Hematopoietic multipotent progenitor cell treated with erythropoietin and hydrocortisone succinate and interleukin-3 and kit ligand, for 6 days (in vitro differentiated cells): Measurements from ENCODE around the gene TRAPPC1.
"Not testable (repeated sequence)": the region's sequence is repeated elsewhere in the genome, so short reads cannot be mapped to it uniquely, and the experiment has no call there.

Experiments used
- DNase-seq: peaks from one replicate; pipeline ENCODE4 v3.0.0-alpha.2; 2015

Gene TRAPPC1, protein sequence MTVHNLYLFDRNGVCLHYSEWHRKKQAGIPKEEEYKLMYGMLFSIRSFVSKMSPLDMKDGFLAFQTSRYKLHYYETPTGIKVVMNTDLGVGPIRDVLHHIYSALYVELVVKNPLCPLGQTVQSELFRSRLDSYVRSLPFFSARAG

DNA sequence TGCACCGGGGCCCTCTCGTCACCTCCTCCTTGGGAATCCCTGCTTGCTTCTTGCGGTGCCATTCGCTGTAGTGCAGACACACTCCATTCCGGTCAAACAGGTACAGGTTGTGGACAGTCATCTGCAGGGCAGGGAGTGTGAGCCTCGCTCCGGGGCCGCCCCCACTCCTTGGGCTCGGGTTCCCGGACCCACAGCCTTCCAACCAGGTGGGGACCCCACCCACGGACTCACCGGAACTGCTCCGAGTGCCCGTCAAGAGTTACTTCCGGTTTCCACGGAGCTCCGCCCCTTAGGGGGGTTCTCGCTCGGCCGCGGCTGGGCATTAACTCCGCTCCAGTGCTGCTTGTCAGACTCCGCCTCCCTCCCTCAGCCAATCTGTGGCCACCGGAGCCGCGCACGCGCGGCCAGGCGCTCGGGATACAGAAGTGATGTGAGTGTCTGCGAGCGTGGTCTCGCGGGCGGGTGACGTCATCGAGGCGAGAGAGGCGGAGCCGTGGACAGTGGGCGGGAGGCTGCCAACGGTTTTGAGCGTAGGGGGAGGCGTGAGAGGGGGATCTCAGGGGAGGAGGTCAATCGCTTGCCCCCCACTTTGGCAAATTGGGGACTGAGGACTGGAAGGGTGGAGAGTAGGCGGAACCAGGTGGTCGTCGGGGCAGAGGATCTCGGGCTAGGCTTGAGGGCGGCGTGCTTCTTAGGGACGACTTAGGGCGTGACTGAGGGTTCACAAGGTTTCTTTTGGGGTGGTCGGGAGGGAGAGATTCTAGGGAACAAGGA lies at the start of gene TRAPPC1, which contains the start of gene CNTROB:
TSS of gene TRAPPC1 (minus strand) at position 238 of the 774 bp plus-strand sequence. CDS start at position 121, 117 bp downstream.
TSS of gene CNTROB (plus strand) at position 498 of the 774 bp plus-strand sequence. CDS start 874 bp downstream, outside the sequence.
- peak; percentile 99 for DNase-seq

DNA sequence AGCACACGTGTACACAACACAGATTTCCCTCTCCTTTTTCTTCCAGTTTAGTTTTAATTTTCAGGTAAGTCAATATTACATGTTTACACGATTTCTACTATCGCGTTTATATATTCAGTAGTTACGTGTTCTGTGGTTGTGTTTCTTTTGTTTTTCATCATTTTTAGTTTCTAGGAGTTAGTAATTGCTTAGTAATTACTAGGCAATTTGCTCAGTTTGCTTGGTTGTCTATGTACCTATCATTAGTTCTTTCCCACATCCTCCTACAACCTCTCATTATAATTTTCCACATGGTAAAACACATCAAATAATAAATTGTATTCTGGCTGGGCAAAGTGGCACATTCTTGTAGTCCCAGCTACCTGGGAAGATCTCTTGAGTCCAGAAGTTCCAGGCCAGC lies 46.1 kb upstream of the TRAPPC1 start:
- no peak for DNase-seq

DNA sequence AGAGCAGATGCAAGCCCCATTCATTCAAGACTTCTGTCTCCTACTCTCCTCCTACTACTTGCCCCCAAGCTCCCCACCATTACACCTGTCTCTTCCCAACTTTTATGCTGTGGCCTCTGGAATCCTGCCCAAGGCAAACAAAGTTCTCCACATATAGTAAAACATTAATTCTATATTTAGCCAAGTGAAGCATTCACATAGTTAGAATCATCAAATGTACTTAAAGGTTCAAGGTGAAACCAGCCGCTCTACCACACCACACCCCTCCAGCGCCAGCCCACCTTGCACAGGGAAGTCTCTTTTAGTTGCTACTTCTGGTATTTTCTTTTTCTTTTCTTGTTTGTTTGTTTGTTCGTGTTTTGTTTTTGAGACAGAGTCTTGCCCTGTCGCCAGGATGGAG lies 45.3 kb upstream of the TRAPPC1 start:
- no peak for DNase-seq

DNA sequence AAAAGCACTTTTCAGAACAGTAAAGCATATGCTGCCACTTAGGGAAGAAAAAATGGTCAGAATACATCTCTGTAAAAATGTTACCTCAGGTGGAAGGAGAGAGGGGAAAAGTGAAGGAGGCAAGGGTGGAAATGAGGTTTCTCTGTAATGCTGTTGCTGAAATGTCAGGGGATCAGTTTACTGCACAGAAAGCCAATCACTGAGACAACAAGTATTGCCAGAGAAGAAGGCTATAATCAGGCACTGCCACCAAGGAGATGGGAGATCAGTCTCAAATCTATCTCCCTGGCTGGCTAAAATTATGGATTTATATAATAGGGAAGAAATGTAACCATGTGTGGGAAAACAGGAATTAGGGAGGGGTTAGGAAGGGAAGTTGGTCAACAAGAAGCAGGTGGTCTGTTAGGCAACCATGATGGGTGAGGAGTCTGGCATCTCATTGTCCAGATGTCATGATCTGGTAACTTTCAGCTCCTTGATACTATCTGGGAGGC lies 42.9 kb upstream of the TRAPPC1 start:
- DNase-seq, result no peak

DNA sequence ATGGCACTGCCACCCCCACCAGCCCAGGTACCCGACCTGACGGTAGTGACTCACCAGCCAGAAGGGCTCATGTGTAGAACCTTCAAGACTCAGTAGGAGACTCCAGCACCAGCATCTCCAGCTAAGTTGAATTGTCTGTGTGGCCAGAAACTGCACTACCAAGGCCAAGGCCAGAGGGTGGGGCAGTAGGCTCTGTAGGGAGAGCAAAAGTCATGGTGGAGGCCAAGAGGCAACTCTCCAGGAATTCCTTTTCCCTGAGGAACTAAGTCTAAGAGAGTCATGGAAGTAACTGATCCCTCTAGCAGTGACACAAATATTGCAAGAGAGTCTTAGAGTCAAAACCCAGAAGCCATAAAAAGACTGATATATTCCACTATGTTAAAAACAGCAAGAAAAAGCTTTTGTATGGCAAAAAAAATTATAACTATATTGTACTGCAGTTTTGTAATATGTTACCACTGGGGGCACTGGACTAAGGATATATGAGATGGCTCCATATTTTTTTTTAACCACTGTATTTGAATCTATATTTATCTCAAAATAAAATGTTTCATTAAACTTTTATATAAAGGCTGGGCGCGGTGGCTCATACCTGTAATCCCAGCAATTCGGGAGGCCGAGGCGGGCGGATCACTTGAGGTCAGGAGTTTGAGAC lies 40.5 kb upstream of the TRAPPC1 start:
- DNase-seq, result peak; percentile 52

DNA sequence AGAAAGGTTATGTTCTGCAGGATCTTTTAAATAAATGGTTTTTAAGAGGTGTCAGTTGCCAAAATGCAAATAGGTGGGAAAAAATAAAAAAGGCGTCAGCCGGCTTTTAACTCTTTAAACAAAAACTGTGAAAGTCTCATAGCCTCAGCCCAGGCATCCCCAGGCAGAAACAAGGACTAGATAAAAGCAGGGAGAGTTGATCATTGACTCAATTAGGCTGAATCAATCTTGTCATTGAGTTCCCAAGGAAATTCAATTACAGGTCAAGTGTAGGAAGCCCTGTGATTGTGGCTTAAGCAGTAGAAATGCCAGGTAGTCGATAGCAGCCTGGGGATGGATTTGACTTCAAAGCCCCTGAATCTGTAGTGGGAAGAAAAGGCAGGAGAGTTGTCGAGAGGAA lies 39.9 kb upstream of the TRAPPC1 start:
- no peak for DNase-seq

DNA sequence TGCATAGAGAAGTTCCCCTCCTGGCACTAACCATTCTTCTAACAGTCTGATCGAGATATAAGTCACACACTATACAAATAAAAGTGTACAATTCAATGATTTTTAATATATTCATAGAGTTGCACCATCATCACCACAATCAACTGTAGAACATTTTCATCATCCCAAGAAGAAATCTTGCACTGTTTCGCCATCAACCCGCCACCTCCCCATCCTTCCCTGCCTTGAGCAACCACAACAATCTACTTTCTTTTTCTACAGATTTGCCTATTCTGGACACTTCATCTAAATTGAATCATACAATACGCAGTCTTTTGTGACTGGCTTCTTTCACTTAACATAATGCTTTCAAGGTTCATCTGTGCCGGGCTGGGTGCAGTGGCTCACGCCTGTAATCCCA lies 37.7 kb upstream of the TRAPPC1 start:
- DNase-seq, result peak; percentile 76

DNA sequence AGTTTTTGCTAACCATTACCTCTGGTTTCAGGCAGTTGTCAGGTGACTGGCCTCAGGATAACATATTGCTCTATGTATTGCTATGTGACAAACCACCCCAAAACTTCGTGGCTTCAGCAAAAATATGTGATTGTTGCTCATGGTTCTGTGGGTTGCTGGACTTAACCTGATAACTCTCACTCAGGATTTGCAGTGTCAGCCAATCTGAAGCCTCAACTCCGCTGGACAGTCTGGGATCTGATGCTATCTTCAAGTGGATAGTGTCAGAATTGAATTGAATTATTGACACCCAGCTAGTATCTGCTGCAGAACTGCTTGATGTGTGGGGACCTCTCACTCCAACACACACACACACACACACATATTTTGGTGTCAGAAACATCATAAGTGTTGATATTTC lies 36.0 kb upstream of the TRAPPC1 start:
- peak; percentile 10 for DNase-seq

DNA sequence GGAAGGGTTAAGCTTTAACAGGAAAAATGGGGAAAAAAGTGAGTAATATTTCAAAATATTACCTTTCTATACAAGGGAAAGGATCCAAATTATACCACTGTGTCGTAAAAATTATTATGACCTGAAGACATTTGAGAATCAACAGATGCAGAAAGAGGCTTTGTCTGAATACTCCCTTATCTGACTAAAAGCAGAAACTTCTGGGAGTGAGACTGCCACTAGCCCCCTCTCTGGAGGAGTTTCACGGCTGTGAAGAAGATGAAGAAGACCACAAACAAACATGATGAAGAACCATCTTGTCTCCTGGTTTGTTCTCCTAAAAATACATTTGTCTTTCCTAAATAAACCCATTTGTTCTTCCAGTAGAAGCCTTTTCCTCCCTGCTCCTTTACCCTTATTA lies 29.7 kb upstream of the TRAPPC1 start:
- peak; percentile 17 for DNase-seq

DNA sequence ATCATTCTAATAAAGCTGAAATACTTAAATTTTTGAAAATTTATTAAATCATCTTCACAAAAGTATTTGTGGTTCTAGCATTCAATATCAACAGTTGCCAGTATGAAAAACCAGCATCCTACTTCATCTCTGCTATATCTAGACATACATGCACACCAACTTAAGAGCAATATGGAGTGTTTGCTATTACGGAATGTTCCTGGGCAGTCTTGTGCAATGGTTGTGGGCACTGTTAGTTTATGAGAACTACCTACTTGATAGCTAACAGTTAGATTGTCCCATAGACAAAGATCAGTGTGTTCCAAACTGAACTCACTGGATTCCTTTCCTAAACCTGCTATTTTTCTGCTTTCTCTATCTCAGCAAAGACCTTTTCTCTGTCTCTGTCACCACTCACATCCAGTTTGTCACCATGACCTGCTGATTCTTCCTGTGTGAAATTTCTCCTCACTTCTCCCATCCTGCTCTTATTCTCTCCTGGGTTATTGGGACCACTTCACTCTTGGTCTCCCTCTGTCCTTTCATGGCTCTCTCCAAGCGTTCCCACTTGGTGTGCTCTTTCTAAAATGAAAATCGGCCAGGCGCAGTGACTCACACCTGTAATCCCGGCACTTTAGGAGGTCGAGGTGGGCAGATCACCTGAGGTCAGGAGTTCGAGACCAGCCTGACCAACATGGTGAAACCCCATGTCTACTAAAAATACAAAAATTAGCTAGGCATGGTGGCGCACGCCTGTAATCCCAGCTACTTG lies 27.9 kb upstream of the TRAPPC1 start:
- peak; percentile 77 for DNase-seq

DNA sequence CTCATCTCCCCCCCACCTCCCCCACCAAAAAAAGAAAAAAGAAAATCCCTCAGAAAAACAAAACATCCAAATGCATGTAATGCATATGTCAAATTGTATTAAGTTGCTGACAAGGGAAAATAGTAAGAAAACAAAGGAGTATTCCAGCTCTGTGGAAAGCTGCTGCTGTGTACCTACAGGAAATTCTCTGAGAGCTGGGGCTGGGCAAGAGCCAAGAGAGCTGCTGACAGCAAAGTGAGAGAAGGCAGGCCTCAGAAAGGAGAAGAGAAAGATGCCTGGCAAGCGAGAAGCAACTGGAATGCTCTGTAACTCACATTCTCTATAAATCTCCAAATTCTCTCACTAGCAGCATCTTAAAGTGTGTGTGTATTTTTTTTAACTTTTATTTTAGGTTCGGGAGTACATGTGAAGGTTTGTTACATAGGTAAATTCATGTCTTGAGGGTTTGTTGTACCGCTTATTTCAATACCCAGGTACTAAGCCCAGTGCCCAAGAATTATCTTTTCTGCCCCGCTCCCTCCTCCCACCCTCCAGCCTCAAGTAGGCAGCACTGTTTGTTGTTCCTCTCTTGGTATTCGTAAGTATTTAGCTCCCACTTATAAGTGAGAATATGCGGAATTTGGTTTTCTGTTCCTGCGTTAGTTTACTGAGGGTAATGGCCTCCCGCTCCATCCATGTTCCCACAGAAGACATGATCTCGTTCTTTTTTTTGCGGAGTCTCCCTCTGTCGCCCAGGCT lies 24.7 kb upstream of the TRAPPC1 start:
- no peak for DNase-seq

DNA sequence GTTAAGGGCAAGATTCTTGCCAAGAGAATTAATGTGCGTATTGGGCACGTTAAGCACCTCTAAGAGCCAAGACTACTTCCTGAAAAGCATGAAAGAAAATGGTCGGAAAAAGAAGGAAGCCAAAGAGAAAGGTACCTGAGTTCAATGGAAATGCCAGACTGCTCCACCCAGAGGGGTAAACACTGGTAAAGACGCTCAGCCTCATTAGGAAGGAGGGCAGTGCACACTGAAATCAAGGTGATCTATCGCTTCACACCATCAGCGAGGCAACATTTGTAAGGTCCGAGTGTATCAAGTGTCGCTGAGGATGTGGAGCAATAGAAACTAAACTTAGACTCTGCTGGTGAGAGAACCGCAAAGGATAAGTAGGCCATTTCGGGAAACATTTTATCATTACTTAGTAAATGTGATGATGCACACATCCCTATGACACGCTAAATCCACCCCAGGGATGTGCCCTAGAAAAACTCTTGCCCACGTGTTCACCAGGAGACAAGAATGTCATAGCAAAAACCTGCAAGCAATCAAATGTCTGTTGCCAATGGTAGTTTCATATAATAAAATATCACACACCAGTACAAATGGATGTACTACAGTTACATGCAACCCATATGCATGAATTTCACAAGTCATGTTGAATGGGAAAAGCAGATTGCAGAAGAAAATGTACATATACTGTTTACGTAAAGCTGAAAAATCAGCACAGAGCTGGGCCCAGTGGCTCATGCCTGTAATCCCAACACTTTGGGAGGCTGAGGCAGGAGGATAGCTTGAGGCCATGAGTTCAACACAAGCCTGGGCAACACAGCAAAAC lies 23.9 kb upstream of the TRAPPC1 start:
- DNase-seq, result no peak

DNA sequence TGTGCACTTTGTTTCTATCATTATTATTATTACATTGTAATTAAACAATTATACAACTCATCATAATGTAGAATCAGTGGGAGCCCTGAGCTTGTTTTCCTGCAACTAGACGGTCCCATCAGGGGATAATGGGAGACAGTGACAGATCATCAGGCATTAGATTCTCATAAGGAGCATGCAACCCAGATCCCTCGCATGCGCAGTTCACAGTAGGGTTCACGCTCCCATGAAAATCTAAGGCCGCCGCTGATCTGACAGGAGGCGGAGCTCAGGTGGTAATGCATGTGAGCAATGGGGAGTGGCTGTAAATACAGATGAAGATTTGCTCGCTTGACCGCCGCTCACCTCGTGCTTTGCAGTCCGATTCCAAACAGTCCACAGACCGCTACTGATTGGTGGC lies 21.5 kb upstream of the TRAPPC1 start:
- DNase-seq, result not testable (repeated sequence)

DNA sequence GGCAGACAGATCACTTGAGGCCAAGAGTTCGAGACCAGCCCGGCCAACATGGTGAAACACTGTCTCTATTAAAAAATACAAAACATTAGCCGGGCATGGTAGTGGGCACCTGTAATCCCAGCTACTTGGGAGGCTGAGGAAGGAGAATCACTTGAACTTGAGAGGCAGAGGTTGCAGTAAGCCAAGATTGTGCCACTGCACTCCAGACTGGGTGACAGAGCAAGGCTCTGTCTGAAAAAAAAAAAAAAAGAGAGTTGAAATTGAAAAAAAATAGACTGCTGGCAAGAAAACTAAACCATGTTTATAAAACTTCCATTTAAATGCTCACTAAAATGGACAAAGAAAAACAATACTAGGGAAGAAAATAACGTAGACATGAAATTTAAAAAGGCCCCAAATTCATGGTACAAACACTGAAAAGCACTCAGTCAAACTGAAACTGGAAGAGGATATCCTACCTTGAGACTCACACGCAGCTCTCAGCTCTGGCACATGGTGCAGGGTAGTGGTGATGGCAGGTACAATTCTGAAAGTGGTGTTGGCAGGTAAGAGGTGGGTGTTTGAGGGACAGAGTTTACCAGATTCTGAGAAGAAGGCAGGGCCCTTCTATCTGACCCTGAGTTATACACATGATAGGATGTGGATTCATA lies 19.5 kb upstream of the TRAPPC1 start:
- DNase-seq, result no peak

DNA sequence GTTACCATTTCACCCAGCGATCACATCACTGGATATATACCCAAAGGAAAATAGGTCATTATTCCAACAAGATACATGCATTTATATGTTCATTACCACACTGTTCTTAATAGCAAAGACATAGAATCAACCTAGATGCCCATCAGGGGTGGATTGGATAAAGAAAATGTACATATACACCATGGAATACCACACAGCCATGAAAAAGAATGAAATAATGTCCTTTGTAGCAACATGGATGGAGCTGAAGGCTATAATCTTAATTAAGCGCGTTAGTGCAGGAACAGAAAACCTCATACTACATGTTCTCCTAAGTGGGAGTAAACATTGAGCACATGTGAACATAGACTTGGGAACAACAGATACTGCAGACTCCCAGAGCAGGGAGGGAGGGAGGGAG lies 18.8 kb upstream of the TRAPPC1 start:
- no peak for DNase-seq

DNA sequence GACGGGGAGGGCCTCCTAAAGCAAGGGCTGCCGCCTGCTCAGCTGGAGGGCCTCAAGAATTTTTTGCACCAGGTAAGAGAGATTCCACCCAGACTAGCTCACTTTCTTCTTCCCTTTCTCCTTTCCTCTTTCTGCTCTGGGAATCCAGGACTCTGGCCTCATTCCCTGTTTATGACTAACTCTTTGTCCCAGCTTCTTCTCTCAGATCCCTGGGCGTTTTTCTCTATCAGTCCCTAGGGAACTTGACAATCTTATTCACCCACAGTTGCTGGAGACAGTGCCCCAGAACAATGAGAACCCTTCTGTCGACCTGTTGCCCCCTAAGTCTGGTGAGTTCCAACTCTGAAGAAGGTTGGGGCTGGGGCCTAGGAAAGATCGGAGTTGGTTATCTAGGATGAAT lies 15.9 kb upstream of the TRAPPC1 start:
- DNase-seq, result no peak

DNA sequence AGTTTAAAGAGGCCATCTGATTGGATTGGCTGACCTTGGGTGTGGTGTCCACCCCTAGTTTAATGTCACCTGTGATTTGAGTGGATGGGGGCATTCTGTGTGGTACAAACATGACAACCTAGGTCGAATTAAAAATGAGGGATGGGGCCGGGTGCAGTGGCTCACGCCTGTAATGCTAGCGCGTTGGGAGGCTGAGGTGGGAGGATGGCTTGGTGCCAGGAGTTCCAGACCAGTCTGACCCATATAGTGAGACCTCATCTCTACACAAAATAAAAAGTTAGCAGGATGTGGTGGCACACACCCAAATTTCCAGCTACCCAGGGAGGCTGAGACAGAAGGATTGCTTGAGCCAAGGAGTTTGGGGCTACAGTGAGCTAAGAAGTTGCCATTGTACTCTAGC lies 14.7 kb upstream of the TRAPPC1 start:
- DNase-seq, result no peak

DNA sequence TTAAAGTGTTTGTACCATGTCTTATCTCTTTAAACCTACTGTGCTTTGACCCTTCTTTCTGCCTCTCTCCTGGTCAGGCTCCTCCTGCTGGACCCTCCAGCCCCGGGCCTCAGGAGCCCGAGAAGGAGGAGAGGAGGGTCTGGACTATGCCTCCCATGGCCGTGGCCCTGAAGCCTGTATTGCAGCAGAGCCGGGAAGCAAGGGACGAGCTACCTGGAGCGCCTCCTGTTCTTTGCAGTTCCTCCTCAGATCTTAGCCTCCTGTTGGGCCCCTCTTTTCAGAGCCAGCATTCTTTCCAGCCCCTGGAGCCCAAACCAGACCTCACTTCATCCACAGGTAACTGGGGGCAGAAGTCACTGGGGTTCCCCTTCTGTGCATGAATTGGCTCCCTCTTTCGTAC lies 13.9 kb upstream of the TRAPPC1 start:
- no peak for DNase-seq

DNA sequence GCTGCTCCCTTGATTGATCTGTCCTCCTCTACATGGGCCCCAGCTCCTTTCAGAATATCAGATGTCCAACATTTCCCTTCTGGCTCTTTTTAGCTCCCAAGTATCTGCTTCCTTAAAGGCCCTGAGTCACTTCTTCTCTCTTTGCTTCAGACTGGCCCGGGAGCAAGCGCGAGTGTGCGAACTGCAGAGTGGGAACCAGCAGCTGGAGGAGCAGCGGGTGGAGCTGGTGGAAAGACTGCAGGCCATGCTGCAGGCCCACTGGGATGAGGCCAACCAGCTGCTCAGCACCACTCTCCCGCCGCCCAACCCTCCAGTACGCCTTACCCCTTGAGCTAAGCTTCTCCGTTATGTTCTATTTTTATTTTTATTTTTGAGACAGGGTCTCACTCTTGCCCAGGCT lies 12.6 kb upstream of the TRAPPC1 start:
- no peak for DNase-seq

DNA sequence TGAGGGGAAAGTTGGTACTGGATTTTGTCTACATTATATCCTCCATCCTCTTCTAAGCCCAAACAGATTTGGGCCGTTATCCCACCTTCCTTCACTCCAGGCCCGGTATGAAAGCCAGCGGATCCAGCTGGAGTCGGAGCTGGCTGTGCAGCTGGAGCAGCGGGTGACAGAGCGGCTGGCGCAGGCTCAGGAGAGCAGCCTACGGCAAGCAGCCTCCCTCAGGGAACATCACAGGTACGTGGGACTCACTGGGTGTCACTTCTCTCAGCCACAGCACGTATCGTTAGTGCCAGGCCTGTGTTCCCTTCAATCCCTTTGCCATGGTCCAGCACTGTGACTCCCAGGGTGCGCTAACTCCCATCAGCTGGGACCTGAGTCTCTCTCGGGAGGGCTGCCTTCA lies 11.5 kb upstream of the TRAPPC1 start:
- DNase-seq, result no peak

DNA sequence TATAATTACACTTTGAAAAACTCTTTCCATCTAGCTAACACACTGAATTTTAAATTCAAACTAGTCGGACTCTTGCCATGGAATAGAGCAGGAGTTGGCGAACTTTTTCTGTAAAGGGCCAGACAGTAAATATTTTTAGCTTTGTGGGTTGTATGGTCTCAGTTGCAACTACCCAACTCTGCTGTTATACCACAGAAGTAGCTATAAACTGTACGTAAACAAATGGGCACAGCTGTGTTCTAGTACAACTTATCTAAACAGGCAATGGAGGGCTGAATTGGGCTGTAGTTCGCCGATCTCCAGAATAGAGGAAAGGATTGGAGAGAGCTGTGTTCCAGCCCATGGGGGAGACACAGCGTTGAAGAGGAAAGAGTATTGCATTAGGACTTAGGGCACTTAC lies 9.0 kb upstream of the TRAPPC1 start:
- no peak for DNase-seq
